Measurements from ENCODE around the gene CPLANE2. TPM values are rescaled to one million over a fixed set of nuclear protein-coding genes. Genes with fewer than 3 reads are reported as not detected.
"Not testable (repeated sequence)": the region's sequence is repeated elsewhere in the genome, so short reads cannot be mapped to it uniquely, and the experiment has no call there.

Gene CPLANE2, protein sequence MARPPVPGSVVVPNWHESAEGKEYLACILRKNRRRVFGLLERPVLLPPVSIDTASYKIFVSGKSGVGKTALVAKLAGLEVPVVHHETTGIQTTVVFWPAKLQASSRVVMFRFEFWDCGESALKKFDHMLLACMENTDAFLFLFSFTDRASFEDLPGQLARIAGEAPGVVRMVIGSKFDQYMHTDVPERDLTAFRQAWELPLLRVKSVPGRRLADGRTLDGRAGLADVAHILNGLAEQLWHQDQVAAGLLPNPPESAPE
- total RNA-seq (2014; rRNA removed; shearing (Covaris generic)), result 4.7 and 8.5 TPM in 2 replicates

DNA sequence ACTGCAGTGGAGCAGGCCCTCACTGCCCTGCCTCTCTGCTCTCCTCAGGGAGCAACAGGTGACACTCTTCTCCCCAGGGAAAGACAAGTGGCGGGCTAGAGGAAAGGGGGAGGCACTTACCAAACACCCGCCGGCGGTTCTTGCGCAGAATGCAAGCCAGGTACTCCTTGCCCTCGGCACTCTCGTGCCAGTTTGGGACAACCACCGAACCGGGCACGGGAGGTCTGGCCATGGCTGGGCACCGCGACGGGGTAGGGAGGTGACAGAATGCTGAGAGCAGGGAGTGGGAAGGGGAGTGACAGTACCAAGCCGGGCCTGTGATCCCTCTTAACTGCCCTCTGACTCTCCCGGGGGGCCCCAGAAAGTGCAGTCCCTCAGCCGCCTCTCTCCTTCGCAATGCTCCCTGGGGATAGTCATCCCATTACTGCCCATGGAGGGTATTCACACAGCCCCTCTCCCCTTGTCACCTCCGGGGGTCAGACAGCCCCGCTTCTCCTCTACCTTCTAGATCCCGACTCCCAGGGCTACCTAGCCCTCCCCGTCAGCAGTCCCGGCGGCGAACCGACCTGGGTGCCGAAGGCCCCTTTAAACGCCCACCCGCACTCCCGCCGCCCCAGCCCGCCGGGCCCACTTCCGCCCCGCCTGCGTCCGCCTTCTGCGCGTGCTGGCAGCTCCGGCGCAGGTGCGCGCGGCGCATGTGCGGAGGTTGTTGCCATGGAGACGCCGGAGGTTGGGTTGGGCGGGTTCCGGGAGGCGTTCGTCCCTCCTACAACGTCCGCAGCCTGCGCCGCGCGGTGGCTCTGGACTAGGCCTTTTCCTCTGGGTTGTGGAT is at the start of gene CPLANE2:
CPLANE2 (minus strand) TSS at position 673 of the 832 bp plus-strand sequence; CDS start at position 232, 441 bp downstream.
- DNase-seq (ENCODE audit: low spot score), result peak; percentile 88

DNA sequence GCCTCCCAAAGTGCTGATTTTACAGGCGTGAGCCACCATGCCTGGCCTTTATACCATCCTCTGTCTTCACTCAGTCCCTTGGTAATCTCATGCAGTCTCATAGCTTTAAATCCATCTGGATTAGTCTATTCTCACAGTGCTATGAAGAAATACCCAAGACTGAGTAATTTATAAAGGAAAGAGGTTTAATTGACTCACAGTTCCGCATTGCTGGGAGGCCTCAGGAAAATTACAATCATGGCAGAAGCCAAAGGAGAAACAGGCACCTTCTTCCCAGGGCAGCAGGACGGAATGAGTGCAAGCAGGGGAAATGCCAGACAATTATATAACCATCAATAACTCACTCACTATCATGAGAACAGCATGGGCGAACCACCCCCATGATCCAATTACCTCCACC is 49.1 kb upstream of the CPLANE2 start:
- no peak for DNase-seq (ENCODE audit: low spot score)

DNA sequence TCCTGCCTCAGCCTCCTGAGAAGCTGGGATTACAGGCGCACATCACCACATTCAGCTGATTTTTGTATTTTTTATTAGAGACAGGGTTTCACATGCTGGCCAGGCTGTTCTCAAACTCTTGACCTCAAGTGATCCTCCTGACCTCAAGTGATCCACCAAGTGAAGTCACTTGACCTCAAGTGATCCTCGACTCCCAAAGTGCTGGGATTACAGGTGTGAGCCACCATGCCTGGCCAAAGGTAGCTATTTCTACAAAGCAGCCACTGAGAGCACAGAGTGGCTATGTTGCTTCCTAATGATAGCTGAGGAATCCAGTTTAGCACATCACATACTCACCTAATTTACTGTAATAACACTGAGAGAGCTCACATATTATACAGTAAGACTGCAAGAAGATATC is 44.8 kb upstream of the CPLANE2 start:
- DNase-seq (ENCODE audit: low spot score), result no peak

DNA sequence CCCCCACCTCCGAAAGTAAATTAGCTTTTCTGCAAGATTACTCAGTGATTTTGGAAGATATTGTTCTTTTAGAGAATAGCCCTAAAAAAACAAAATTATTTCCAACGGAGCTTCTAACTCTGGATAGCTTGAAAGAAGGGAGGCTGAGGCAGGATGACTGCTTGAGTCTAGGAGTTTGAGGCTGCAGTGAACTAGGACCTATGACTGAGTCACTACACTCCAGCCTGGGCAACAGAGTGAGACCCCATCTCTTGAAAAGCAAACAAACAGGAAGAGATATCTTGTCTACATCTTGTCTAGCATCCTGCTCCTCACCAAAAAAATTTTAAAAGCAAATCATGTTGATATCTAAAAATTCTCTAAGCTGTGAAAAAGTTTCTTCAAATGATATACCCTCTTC is 42.2 kb upstream of the CPLANE2 start:
- no peak for DNase-seq (ENCODE audit: low spot score)

DNA sequence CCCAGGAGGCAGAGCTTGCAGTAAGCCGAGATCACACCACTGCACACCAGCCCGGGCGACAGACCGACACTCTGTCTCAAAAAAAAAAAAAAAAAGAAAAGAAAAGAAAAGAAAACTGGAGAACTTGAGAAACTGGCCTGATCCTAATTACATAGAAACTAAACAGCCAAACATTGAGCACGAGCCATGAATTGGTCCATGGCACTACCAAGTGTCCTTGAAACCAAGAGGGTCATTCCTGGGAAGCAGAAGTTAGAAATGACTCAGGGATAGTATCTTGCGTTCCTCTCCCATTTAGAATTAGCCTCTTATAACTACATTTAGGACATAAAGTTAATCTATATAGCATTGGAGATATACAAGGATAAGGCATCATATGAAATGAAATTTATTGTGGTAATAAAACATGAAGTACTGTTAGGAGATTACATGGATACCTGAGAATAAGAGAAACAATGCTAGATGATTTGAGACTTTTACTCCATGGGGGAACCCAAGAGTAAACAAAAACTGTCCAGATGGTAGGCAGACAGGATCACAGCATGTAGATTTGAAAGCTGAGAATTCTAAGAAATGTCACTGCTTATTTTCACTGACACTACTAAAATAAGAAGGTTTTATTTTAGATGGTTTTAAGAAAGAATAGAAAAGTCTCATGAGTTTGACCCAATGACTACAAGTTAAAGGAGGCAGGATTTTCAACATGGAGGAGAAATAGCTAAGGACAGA is 39.5 kb upstream of the CPLANE2 start:
- no peak for DNase-seq (ENCODE audit: low spot score)

DNA sequence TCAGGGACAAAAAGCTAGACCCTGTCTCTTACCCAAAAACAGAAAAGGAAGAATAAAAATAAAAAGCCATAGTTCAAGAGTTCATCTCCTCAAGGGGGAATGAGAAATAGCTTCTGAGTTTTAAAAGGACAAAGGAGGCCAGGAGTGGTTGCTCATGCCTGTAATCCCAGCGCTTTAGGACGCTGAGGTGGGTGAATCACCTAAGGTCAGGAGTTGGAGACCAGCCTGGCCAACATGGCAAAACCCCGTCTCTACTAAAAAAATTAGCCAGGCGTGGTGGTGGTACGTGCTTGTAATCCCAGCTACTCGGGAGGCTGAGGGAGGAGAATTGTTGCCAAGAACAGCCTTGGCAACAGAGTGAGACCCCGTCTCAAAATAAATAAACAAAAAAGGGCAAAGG is 38.6 kb upstream of the CPLANE2 start:
- no peak for DNase-seq (ENCODE audit: low spot score)

DNA sequence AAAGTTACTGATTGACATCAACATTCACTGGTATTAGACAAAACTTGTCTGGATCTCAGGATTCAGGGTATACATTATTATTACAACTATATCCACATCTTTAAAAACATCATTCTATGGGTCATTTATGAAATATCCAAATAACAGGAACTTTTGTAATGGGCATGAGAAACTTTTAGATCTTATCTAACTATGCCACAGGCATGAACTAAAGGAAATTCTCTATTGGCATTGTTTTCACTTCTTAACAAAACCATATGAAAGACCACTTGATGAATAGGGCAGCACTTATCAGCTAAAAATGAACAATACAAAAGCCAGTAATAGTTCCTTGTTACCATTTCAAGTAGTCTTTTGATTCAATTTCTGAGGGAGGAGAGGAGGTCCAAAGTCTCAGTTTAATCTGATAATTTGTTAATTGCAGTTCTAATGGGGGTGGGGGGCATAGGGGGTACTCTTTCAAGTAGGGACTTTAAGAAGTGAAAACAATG is 30.8 kb upstream of the CPLANE2 start:
- DNase-seq (ENCODE audit: low spot score), result no peak

DNA sequence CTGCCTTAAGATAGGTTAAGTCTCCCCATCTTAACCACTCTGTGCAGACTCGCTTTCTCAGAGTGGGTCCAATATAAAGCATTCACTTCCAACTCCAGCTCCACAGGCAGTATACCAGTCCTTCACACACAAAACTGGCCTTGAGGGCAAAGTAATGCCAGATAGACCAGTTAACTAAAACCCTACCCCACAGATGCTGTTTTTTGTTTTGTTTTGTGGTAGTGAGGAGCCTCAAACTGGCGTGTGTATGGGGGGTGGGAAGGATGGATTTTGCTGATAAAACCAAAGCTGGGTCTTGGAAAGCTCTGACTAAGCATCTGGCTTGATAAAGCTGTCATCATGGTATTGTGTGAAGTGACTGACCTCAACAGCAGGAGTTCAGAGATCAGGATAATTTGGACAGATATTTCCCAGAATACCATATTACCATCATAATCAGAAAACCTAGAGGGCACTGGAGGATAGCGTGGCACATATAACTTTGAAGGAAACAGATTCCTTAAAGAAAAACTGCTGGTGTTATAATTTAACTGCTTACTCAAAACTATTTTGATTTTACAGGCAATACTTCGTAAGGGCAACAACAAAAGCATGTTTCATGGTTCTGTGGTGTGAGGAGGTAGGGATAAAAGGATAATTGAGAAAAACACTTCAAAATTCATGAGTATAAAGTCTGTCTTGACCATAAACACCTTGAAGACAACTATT is 29.6 kb upstream of the CPLANE2 start:
- no peak for DNase-seq (ENCODE audit: low spot score)

DNA sequence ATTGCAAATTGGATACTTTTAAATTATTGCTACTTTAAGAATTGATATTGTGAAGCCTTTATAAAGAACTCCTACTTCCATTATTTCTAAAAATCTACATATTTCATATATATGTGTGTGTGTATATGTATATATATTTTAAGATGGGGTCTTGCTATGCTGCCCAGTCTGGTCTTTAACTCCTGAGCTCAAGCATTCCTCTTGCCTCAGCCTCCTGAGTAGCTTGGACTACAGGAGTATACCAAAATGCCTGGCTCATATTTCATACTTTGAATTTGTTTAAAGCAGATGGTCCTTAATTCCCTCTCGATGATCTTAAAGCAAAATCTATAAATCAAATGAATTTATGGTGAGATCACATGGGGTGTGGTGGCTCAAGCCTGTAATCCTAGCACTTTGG is 25.1 kb upstream of the CPLANE2 start:
- no peak for DNase-seq (ENCODE audit: low spot score)

DNA sequence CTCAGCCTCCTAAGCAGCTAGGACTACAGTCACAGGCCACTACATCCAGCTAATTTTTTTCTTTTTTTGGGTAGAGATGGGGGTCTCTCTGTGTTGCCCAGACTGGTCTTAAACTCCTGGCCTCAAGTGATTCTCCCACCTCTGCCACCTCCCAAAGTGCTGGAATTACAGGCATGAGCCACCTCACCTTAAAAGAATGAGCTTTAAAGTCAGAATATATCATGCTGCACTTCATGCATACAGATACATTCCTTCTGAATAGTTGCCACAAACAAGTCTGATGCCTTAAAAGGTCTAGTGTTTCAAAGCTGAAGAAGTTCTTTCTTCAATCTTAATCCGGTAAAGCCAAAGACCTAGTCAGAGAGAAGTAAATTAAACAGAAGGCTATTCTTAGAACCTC is 23.8 kb upstream of the CPLANE2 start:
- DNase-seq (ENCODE audit: low spot score), result no peak

DNA sequence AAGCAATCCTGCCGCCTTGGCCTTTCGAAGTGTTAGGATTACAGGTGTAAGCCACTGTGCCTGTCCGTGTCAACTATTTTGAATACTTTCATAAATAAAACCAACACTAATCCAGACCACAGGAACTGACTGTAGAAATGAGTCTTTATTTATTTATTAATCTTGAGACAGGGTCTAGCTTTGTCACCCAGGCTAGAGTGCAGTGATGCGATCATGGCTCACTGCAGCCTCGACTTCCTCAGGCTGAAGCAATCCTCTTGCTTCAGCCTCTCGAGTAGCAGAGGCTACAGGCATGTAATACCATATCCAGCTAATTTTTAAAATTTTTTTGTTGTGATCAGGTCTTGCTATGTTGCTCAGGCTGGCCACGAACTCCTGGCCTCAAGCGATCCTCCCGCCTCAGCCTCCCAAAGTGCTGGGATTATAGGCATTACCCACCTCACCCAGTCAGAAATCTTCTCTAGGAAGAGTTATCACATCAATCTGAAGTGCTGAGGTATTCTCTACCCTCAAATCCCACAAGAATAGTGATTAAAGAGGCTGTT is 21.7 kb upstream of the CPLANE2 start:
- DNase-seq (ENCODE audit: low spot score), result no peak

DNA sequence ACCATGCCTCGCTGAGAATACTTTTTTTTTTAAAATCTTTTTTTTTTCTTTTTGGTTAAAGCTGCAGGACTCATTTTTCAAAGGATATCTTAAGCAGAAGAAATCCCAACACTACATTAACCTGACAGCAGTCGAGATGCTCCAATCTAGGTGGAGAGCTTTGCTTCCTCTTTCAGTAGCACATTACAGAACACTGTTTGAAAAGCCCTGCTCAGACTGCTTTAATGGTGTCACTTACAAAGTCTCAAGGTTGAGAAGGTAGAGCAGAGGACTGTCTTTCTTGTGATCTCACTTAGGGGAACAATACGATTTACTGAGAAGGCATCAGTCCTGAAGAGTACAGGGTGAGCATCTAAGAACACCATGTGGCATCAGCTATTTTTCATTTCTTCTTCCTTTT is 21.0 kb upstream of the CPLANE2 start:
- no peak for DNase-seq (ENCODE audit: low spot score)

DNA sequence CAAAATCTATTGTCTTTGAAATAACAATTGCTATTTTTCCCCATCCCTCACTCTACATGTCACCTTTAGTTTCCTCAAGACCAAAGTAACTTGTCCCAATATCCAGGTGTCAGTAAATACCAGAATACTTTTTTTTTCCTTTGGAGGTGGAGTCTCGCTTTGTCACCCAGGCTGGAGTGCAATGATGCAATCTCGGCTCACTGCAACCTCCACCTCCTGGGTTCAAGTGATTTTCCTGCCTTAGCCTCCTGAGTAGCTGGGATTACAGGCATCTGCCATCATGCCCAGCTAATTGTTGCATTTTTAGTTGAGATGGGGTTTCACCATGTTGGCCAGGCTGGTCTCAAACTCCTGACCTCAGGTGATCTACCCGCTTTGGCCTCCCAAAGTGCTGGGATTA is 20.6 kb upstream of the CPLANE2 start:
- DNase-seq (ENCODE audit: low spot score), result not testable (repeated sequence)

DNA sequence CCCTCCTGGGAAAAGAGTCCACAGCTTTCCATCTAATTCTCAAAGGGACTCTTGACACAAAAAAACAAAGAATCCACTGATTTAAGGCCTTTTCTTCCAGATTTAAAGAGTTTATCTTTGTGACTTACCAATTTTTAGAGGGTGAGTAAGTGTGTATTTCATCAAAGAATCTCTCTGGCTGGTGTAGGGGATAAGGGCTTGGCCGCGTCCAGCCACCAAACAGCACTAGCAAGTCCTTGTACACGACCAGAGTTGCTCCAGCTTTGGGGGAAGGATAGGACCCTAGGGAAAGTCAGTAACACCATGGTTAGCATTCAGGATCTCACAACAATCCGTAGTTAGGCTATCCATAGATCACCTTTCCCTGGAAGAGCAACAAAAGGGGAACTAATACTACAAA is 19.5 kb upstream of the CPLANE2 start:
- DNase-seq (ENCODE audit: low spot score), result no peak

DNA sequence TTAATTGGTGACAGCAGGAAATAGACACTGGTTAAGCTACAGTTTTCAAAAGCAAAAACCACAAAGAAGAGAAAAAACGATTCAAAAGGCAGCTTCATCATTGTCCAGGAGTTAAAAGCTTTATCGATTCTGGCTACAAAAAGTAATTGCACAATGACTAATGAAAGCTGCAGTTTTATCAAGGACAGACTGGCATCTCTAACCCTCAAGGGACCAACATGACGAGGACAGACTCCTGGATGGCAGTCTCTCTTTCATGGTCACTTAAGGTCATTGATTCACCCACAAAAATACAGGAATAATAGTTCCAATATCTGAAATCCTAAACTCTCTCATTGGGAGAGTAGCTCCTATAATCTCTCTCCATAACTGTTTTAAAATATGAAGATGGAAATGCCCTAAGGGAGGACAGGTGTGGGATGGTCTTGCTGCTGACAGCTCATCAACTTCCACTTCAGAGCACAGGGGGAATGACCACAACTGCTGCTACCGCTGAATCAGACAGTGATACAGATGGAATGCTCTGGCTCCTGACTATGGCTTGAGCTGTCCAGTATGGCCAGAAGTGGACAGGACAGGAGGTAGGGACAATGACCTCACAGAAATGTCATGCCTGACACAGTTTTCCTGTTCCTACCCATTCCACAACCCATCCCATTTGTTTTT is 17.4 kb upstream of the CPLANE2 start:
- no peak for DNase-seq (ENCODE audit: low spot score)

DNA sequence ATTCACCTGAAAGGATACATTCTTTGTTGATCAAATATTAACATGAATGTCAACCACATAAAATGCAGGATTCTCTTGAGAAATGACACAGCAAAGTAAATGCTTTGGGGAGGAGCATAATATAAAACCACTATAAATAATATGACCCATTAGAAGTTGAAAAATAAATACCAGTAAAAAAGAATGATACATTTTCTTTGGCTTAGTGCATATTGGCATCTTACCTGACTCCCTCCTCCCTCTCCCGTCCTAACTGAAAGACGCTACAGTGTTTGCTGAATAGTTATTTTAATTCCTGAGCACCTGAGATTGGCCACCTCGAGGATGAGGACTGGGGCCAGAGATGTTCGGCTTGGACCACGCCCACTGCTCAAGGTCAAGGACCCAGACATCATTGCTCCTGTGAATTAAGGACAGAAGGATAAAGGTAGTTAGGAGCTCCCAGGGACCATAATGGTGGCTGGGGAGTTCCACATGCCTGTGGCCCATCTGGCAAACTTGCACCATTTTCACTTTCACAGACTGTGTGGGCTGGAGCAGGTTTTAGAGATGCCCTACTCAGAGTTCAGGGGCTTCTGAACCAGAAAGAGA is 16.4 kb upstream of the CPLANE2 start:
- no peak for DNase-seq (ENCODE audit: low spot score)

DNA sequence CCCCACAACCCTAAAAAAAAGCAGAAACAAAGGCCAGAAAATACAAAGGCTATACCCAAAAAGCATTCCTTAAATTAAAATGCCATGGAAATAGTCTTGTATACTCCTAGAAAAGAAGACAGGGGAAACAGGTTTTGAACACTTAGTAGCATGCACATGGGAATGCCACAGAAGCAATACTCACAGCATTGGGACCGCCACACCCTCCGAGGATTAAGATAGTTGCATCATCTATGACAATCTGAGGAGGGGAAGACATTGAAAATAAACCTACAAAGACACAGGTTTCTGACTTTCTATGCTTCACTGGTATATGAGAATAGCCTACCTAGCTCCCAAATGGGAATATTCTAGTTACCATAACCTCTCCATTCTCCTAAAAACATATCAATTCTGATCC is 15.9 kb upstream of the CPLANE2 start:
- DNase-seq (ENCODE audit: low spot score), result no peak

DNA sequence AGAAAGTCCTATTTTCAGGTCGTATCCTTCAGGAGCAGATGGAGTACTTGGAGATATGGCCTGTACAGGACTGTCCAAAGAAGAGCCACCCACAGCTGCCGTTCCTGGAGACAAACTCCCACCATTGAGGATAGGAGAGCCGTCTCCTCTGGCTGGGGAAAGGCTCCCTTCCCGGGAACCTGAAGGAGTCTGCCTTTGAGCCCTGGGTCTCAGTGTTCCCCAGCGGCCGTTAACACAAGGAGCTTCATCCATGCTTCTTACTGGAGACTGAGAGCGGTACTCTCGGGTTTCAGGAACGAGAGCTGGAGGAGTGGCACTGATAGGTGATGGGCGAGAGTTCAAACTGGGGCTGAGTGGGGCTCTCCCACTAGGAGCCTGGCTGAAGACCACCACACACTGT is 14.4 kb upstream of the CPLANE2 start:
- no peak for DNase-seq (ENCODE audit: low spot score)

DNA sequence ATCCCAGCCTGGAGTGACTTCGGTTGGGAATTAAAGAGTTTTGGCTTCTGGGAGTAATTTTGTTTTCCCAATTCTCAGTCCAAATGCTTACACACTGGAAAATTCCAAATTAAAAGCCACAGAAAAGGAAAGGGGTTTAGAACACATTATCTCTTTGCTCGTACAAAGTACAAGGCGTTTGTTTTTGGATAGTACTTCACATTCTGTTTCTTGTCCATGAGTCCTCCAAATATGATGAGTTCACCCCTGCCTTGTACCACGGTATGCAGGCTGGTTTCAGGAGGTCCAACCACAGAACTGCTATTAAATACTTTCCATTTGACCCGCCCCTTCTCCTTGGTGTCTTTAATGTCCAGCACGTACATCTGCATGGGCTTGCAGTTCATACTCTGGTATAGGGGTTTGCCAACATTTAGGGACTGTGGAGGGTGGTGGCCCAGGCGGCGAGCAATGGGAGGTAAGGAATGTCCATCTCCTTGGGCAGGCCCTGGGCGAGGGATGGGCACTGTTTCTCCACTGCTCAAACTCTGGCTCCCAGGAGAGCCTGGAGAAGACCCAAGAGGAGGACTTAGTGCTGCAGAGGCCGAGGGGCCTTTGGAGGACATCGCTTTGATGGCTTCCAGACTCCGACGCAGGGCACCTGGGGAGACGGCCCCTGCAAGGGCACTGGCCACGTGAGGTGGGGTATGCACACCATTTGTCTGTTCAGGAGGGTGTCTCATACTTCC is 13.7 kb upstream of the CPLANE2 start:
- DNase-seq (ENCODE audit: low spot score), result no peak

Measured in H4 (cell line).